Activated naive CD4-positive, alpha-beta T cell treated with anti-CD3 and anti-CD28 coated beads for 36 hours (primary cell): Measurements from ENCODE around the gene VMP1. TPM values are rescaled to one million over a fixed set of nuclear protein-coding genes. Genes with fewer than 3 reads are reported as not detected.
"Not testable (repeated sequence)": the region's sequence is repeated elsewhere in the genome, so short reads cannot be mapped to it uniquely, and the experiment has no call there.

Experiments used
- CTCF ChIA-PET: fragments of 350-600 bp; sonication (Branson Sonifier 250); formaldehyde crosslinking; loops from one replicate; lab custom pipeline; 2021; ENCODE audit warnings: antibody characterized with exemption; lab: Charles Lee
- DNase-seq: peaks from one replicate; pipeline ENCODE4 v3.0.0-alpha.2; 2020
- H3K27ac Mint-ChIP-seq: one replicate; pipeline ENCODE4 v1.8.0; 2021; ENCODE audit warnings: mild to moderate bottlenecking, mixed read lengths
- H3K27me3 Mint-ChIP-seq: one replicate; pipeline ENCODE4 v1.8.0; 2021; ENCODE audit warnings: low read depth, mixed read lengths
- H3K36me3 Mint-ChIP-seq: one replicate; pipeline ENCODE4 v1.8.0; 2021; ENCODE audit warnings: low read depth, mixed read lengths
- H3K4me1 Mint-ChIP-seq: one replicate; pipeline ENCODE4 v1.8.0; 2021; ENCODE audit warnings: low read depth, mixed read lengths
- H3K4me3 Mint-ChIP-seq: one replicate; pipeline ENCODE4 v1.8.0; 2021; ENCODE audit warnings: mild to moderate bottlenecking, moderate library complexity, mixed read lengths
- H3K9me3 Mint-ChIP-seq: one replicate; pipeline ENCODE4 v1.8.0; 2021; ENCODE audit warnings: mixed read lengths
- intact Hi-C: fragments of 100-400 bp; cut with micrococcal nuclease; formaldehyde crosslinking; loops from one replicate; pipeline ENCODE4 v1.15.1; 2023
- total RNA-seq, 2 experiments: library from RNA; stranded (reverse); gene quantifications; one replicate each; pipeline ENCODE4 v1.2.3, GENCODE V29; 2021

The VMP1 gene
- total RNA-seq, 2 experiments from 2014 or later: 423 to 438 TPM

DNA sequence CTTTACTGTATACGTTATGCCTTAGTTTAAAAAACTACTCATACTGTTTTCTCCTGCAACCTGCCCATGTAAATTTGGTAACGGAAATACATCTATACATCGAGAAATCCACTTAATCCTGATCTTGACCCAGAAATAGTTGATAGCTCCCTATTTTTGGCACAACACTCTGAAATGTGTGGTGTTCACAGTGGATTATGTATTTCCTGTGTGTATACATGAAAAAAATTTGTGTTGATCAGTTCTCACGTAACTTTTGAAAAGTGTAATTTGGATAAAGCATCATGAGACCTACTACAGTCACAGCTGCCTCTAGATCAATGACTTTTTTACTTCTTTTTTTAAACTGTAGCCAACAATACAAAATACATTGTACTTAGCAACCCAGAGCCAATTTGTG, 90.7 kb downstream of the VMP1 start:
- Mint-ChIP-seq H3K36me3 (peaks cover 13% of the 10 kb centered on the region), H3K27me3 (no peaks in the 10 kb centered on the region), H3K4me1 (peaks cover 40% of the 10 kb centered on the region), H3K27ac (peak overlapping the region; percentile 76), H3K4me3 (no peak overlapping the region), H3K9me3 (no peaks in the 10 kb centered on the region)
- CTCF ChIA-PET: interaction anchor here (0.7 to 1.8 kb wide), 3 partner anchors 10 to 45 kb away, joined by 3 to 6 read pairs (median 4); no protein-coding TSS in a partner anchor
- intact Hi-C loops: no loop called here
- no peak for DNase-seq

DNA sequence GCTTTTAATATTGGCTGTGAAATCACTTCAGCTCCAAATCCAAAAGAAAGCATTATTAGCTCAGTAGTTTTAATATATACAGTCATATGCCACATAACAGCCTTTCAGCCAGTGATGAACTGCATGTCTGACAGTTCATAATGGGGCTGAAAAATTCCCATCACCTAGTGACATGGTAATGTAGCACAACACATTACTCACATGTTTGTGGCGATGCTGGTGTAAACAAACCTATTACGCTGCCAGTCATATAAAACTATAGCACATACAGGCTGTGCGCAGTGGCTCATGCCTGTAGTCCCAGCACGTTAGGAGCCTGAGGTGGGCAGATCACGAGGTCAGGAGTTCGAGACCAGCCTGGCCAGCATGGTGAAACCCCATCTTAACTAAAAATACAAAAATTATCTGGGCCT, 93.1 kb downstream of the VMP1 start:
- CTCF ChIA-PET: no interaction called here
- no peak overlapping the region for H3K27ac Mint-ChIP-seq
- DNase-seq: no peak

DNA sequence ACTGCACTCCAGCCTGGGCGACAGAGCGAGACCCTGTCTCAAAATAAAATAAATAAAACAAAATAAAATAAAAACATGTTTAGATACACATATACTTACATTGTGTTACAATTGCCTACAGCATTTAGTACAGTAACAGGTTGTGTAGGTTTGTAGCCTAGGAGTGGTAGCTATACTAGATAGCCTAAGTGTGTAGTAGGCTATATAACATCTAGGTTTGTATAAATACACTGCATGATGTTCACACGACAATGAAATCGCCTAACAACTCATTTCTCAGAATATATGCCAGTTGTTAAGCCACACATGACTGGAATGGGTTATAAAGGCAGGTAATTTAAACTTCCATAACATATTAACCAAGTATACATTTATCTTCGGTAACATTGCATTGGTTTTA, 94.7 kb downstream of the VMP1 start:
- CTCF ChIA-PET: interaction anchor here (1.3 kb wide), 1 partner anchor 49 kb away, joined by 4 read pairs; no protein-coding TSS in a partner anchor
- intact Hi-C loops: no loop called here

More for the DNA sequence above, 93.1 kb downstream of the VMP1 start:
- no peaks in the 10 kb centered on the region for H3K27me3 Mint-ChIP-seq
- no peak overlapping the region for H3K4me3 Mint-ChIP-seq
- peaks cover 42% of the 10 kb centered on the region for H3K4me1 Mint-ChIP-seq
- intact Hi-C loops: loop anchor here (1.0 kb wide), 1 partner anchor 14 kb away; no protein-coding TSS in a partner anchor
- H3K36me3 Mint-ChIP-seq: peaks cover 7% of the 10 kb centered on the region
- no peaks in the 10 kb centered on the region for H3K9me3 Mint-ChIP-seq

DNA sequence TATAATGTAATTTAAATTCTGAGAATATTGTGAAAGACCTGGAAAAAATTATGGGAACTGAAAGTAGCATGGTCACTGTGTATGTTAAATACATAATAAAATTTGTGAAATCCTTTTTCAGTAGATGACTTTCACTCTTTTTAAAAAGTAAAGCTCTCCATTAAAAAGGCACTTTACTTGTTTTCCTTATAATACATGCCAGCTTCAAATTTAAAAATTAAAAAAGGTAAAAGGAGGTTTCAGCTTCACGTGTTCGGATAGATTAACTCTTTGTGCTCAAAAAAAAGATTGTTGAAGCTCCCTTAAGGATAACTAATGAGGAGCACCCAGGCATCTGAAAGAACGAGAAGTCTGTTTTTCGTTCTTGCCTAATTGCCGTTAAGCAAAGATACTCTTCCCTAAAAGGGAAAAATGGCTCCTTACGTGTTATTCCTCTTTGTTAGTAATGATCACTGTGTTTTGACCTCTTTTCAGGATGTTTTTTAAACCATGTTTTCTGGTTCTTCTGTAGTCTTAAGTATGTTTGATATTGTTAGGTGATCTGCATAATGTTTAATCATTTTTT, 97.5 kb downstream of the VMP1 start:
- Mint-ChIP-seq H3K9me3 (no peaks in the 10 kb centered on the region), H3K4me1 (peaks cover 17% of the 10 kb centered on the region), H3K36me3 (peaks cover 11% of the 10 kb centered on the region), H3K27me3 (no peaks in the 10 kb centered on the region), H3K4me3 (no peak overlapping the region), H3K27ac (no peak overlapping the region)
- DNase-seq: no peak
- intact Hi-C loops: no loop called here
- CTCF ChIA-PET: no interaction called here

More for the DNA sequence above, 94.7 kb downstream of the VMP1 start:
- Mint-ChIP-seq H3K4me1 (peaks cover 34% of the 10 kb centered on the region), H3K27me3 (no peaks in the 10 kb centered on the region), H3K36me3 (peaks cover 3% of the 10 kb centered on the region), H3K4me3 (no peak overlapping the region), H3K27ac (no peak overlapping the region), H3K9me3 (no peaks in the 10 kb centered on the region)
- DNase-seq: no peak

DNA sequence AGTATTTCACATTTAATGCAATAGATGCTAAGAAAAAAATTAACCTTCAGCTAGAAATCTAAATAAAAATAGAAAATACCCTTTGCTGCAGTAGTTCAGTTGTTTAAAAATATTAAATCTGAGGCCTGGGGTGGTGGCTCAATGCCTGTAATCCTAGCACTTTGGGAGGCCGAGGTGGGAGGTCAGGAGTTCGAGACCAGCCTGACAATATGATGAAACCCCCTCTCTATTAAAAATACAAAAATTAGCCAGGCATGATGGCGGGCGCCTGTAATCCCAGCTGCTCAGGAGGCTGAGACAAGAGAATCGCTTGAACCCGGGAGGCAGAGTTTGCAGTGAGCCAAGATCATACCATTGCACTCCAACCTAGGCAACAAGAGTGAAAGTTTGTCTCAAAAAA, 98.9 kb downstream of the VMP1 start:
- H3K27me3 Mint-ChIP-seq, H3K4me3 Mint-ChIP-seq, intact Hi-C loops, DNase-seq, H3K9me3 Mint-ChIP-seq, H3K27ac Mint-ChIP-seq, H3K4me1 Mint-ChIP-seq: not testable (repeated sequence)
- peaks cover 14% of the 10 kb centered on the region for H3K36me3 Mint-ChIP-seq
- CTCF ChIA-PET: interaction anchor here (0.6 kb wide), 1 partner anchor 31 kb away, joined by 5 read pairs; no protein-coding TSS in a partner anchor

DNA sequence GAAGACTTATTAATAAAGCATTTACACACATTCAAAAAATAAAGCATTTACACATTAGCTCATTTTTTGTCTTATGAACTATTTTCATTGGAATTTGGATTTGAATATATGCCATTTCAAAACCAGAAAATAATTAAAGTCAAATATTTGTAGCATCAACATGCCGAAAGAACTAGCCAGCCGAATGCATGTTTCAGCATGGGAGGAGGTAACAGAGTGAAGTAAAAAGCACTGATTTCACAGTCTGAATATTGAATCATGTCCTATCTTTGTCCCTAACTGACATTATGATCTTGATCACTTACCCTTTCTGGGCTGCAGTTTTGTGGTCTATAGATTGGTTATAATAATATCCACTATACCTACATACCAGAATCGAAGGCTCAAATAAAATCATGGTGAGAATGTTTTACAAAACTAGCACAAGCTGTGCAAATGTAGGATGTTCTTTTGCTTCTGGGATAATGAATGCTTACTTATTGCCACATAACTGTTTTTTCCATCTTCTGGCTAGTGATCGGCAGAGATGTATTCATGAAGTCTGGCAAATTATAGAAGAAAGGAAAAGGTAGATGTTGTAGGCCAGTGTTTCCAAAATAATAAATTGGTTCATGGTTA, 100.5 kb downstream of the VMP1 start:
- Mint-ChIP-seq H3K4me3 (no peak overlapping the region), H3K36me3 (peaks cover 23% of the 10 kb centered on the region), H3K27me3 (no peaks in the 10 kb centered on the region), H3K4me1 (peaks cover 15% of the 10 kb centered on the region), H3K27ac (no peak overlapping the region), H3K9me3 (no peaks in the 10 kb centered on the region)
- CTCF ChIA-PET: interaction anchor here (0.7 kb wide), 2 partner anchors 13 to 21 kb away, joined by 3 to 5 read pairs; no protein-coding TSS in a partner anchor
- no peak for DNase-seq
- intact Hi-C loops: no loop called here

DNA sequence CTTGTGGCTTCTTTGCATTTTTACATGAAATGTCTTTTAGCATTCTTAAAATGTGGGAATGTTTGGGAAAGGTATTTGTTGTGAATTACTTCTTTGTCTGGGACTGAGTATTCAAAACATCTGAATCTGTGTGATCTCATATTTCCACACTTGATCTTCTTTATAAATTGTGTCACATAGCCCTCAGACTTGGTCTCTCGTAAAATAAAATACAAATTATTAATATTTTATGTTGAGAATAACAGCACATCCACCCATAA, 103.4 kb downstream of the VMP1 start:
- CTCF ChIA-PET: no interaction called here
- no peak overlapping the region for H3K27ac Mint-ChIP-seq
- H3K4me1 Mint-ChIP-seq: peaks cover 8% of the 10 kb centered on the region
- H3K4me3 Mint-ChIP-seq: no peak overlapping the region
- no peaks in the 10 kb centered on the region for H3K27me3 Mint-ChIP-seq
- H3K9me3 Mint-ChIP-seq: no peaks in the 10 kb centered on the region
- intact Hi-C loops: no loop called here
- peaks cover 27% of the 10 kb centered on the region for H3K36me3 Mint-ChIP-seq
- no peak for DNase-seq

DNA sequence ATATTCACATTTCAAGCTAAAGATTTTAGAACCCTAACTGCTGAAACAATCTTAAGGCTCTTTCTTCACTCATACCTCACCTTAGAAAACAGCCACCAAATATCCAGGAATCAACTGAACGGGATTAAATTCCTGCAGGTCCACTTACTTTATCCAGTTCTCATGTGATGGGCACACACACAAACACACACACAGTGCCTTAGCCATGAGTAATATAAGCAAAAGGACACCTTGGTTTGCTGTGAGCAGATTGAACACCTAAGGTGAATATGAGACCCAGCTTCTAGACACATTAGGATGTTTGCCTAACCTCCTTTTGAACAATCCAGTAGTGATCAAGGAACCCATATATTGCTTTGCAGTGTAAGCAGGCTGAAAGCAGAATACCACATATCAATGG, 103.8 kb downstream of the VMP1 start:
- Mint-ChIP-seq H3K36me3 (peaks cover 31% of the 10 kb centered on the region), H3K27ac (no peak overlapping the region), H3K27me3 (no peaks in the 10 kb centered on the region), H3K9me3 (no peaks in the 10 kb centered on the region), H3K4me3 (no peak overlapping the region), H3K4me1 (peaks cover 8% of the 10 kb centered on the region)
- DNase-seq: no peak
- intact Hi-C loops: no loop called here
- CTCF ChIA-PET: interaction anchor here (0.8 kb wide), 1 partner anchor 14 kb away, joined by 3 read pairs; no protein-coding TSS in a partner anchor

DNA sequence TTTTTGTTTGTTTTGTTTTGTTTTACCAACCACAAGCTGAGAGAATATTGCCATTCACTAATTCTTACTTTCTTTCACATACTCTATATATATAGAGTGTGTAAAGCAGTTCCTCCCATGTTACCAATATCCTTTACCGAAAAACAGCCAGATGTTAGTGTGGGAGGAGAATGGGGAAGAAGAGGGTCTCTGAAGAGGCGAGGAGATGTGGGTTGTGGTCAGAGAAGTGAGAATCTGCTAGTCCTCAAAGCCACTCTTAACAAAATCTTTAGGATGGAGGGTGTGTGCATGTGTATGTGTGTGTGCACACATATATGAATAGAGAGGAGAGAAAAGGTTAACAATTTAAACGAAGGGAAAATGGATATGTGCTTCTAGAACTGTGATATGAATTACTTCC, 104.7 kb downstream of the VMP1 start:
- Mint-ChIP-seq H3K27ac (peak overlapping the region; percentile 57), H3K9me3 (no peaks in the 10 kb centered on the region), H3K4me3 (no peak overlapping the region), H3K36me3 (peaks cover 33% of the 10 kb centered on the region), H3K4me1 (peaks cover 8% of the 10 kb centered on the region), H3K27me3 (no peaks in the 10 kb centered on the region)
- DNase-seq: no peak
- CTCF ChIA-PET: interaction anchor here (0.8 kb wide), 1 partner anchor 13 kb away, joined by 3 read pairs; no protein-coding TSS in a partner anchor
- intact Hi-C loops: no loop called here

DNA sequence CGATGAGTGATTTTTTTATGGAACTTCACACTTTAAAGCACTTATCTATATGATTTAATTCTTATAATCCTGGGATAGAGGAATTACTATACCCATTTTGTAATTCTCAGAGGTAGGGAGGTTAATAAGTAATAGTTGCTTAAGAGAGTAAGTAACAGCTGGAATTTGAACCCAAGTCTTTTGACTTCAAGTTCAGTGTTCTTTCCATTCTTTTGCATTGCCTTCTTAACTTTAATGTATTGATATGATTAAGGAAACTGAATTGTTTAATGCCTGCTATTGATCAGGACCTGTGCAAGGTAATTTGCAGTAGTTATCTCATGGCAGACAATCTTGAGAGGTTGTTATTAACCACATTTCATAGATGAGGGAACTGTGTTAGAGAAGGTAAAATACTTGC, 106.8 kb downstream of the VMP1 start:
- H3K4me1 Mint-ChIP-seq: peaks cover 6% of the 10 kb centered on the region
- CTCF ChIA-PET: interaction anchor here (0.7 to 0.8 kb wide), 2 partner anchors 9 to 11 kb away, joined by 3 to 4 read pairs; no protein-coding TSS in a partner anchor
- intact Hi-C loops: no loop called here
- H3K9me3 Mint-ChIP-seq: no peaks in the 10 kb centered on the region
- no peak overlapping the region for H3K4me3 Mint-ChIP-seq
- H3K27ac Mint-ChIP-seq: no peak overlapping the region
- H3K36me3 Mint-ChIP-seq: peaks cover 27% of the 10 kb centered on the region
- no peaks in the 10 kb centered on the region for H3K27me3 Mint-ChIP-seq
- DNase-seq: no peak

DNA sequence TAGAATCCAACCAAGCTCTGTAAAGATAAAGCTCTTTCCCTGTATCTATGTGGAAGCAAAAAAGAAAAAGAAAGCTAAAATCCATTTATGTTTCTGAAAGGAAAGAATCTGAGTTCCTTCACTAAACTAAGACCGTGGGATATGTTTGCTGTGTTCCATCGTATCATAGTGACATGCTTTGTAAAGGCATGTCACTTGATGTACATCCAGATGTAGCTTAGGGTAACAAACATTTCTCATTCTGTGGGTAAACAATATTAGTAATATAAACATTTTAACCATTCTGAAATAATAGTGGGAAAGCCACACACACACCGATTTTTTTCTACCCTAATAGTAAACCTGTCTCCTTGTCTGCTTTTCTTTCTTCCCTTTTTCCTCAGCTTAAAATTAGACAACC, 107.2 kb downstream of the VMP1 start:
- Mint-ChIP-seq H3K27ac (no peak overlapping the region), H3K4me1 (peaks cover 6% of the 10 kb centered on the region), H3K4me3 (no peak overlapping the region), H3K36me3 (peaks cover 25% of the 10 kb centered on the region), H3K9me3 (no peaks in the 10 kb centered on the region), H3K27me3 (no peaks in the 10 kb centered on the region)
- DNase-seq: no peak
- CTCF ChIA-PET: interaction anchor here (0.7 to 0.8 kb wide), 2 partner anchors 9 to 11 kb away, joined by 3 to 4 read pairs; no protein-coding TSS in a partner anchor
- intact Hi-C loops: no loop called here

DNA sequence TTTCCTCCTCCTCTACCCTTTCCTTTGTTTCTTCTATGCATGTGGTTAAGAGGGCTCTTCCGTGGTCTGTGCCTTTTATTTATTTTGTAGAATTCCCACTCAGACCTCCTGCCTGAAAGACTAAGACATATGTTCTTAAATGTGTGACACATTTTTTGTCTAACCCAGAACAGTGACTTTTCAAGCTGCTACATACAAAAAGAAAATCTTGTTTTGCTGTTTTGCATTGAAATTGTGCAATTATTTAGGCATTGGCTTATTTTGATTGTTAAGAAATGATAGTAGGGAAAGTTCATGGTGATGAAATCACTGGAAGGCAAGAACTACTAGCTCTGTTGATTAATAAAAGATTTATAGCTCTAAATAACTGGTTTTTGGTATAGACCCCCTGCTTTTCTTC, 108.5 kb downstream of the VMP1 start:
- CTCF ChIA-PET: interaction anchor here (0.5 kb wide), 1 partner anchor 53 kb away, joined by 3 read pairs; no protein-coding TSS in a partner anchor
- no peak for DNase-seq
- Mint-ChIP-seq H3K27ac (no peak overlapping the region), H3K4me1 (peaks cover 9% of the 10 kb centered on the region), H3K36me3 (peaks cover 29% of the 10 kb centered on the region), H3K4me3 (no peak overlapping the region), H3K27me3 (no peaks in the 10 kb centered on the region), H3K9me3 (no peaks in the 10 kb centered on the region)
- intact Hi-C loops: no loop called here
